ENCODE measurements around the gene FN3KRP.
"Not testable (repeated sequence)": the region's sequence is repeated elsewhere in the genome, so short reads cannot be mapped to it uniquely, and the experiment has no call there.

Gene FN3KRP

GRCh38 chr17:82750241-82750908 is 33.9 kb downstream of the FN3KRP start:
- H3K27me3 ChIP-seq (ENCODE audit: insufficient read depth, low read length), result no peaks in the 10 kb centered on the region
- H3K36me3 ChIP-seq (ENCODE audit: insufficient read depth, low read length), result no peaks in the 10 kb centered on the region
- H3K9me3 ChIP-seq (ENCODE audit: low read length), result peaks cover 13% of the 10 kb centered on the region
- H2AFZ ChIP-seq (ENCODE audit: low read depth, low read length), result no peak overlapping the region
- H3K4me3 ChIP-seq (ENCODE audit: low read length), result no peak overlapping the region
- H3K4me1 ChIP-seq (ENCODE audit: insufficient read depth, low read length), result peaks cover 13% of the 10 kb centered on the region

GRCh38 chr17:82751171-82751570 is 34.7 kb downstream of the FN3KRP start:
- peak overlapping the region; percentile 49 for H3K4me3 ChIP-seq (ENCODE audit: low read length)
- H3K36me3 ChIP-seq (ENCODE audit: insufficient read depth, low read length), result peaks cover 5% of the 10 kb centered on the region
- H3K27me3 ChIP-seq (ENCODE audit: insufficient read depth, low read length), result no peaks in the 10 kb centered on the region
- no peak overlapping the region for H2AFZ ChIP-seq (ENCODE audit: low read depth, low read length)
- H3K4me1 ChIP-seq (ENCODE audit: insufficient read depth, low read length), result peaks cover 13% of the 10 kb centered on the region
- peaks cover 13% of the 10 kb centered on the region for H3K9me3 ChIP-seq (ENCODE audit: low read length)

GRCh38 chr17:82751571-82752370 is 35.3 kb downstream of the FN3KRP start, which contains the start of gene TBCD:
Gene TBCD (plus strand): TSS chr17:82752065. CDS start chr17:82752194, 129 bp downstream.
- peak within 1 kb of the TSS; percentile 88 for H2AFZ ChIP-seq (ENCODE audit: low read depth, low read length)
- peaks cover 10% of the 10 kb centered on the region for H3K9me3 ChIP-seq (ENCODE audit: low read length)
- peaks cover 10% of the 10 kb centered on the region for H3K36me3 ChIP-seq (ENCODE audit: insufficient read depth, low read length)
- H3K4me1 ChIP-seq (ENCODE audit: insufficient read depth, low read length), result peaks cover 13% of the 10 kb centered on the region
- H3K27me3 ChIP-seq (ENCODE audit: insufficient read depth, low read length), result no peaks in the 10 kb centered on the region
- peak within 1 kb of the TSS; percentile 58 for H3K4me3 ChIP-seq (ENCODE audit: low read length)

GRCh38 chr17:82752371-82753200 is 36.1 kb downstream of the FN3KRP start:
- peak overlapping the region; percentile 88 for H2AFZ ChIP-seq (ENCODE audit: low read depth, low read length)
- H3K27me3 ChIP-seq (ENCODE audit: insufficient read depth, low read length), result no peaks in the 10 kb centered on the region
- H3K4me1 ChIP-seq (ENCODE audit: insufficient read depth, low read length), result peaks cover 13% of the 10 kb centered on the region
- peaks cover 15% of the 10 kb centered on the region for H3K36me3 ChIP-seq (ENCODE audit: insufficient read depth, low read length)
- H3K9me3 ChIP-seq (ENCODE audit: low read length), result peaks cover 10% of the 10 kb centered on the region
- H3K4me3 ChIP-seq (ENCODE audit: low read length), result peak overlapping the region; percentile 58

DNA sequence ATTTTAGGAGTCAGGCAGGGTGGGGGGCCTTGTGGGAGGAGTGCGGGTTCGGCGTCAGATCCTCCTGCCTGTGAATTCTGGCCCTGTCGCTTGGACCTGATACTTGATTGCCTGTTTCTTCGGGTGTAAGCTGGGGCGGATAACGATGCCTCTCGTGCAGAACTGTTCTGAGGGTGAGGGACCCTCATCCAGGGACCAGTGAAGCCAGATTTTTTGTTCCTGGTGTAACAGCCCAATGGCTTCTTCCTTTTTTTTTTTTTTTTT is 36.6 kb downstream of the FN3KRP start:
- no peak overlapping the region for H2AFZ ChIP-seq (ENCODE audit: low read depth, low read length)
- H3K4me1 ChIP-seq (ENCODE audit: insufficient read depth, low read length), result peaks cover 13% of the 10 kb centered on the region
- H3K4me3 ChIP-seq (ENCODE audit: low read length), result peak overlapping the region; percentile 58
- H3K36me3 ChIP-seq (ENCODE audit: insufficient read depth, low read length), result peaks cover 19% of the 10 kb centered on the region
- no peaks in the 10 kb centered on the region for H3K27me3 ChIP-seq (ENCODE audit: insufficient read depth, low read length)
- H3K9me3 ChIP-seq (ENCODE audit: low read length), result peaks cover 10% of the 10 kb centered on the region

DNA sequence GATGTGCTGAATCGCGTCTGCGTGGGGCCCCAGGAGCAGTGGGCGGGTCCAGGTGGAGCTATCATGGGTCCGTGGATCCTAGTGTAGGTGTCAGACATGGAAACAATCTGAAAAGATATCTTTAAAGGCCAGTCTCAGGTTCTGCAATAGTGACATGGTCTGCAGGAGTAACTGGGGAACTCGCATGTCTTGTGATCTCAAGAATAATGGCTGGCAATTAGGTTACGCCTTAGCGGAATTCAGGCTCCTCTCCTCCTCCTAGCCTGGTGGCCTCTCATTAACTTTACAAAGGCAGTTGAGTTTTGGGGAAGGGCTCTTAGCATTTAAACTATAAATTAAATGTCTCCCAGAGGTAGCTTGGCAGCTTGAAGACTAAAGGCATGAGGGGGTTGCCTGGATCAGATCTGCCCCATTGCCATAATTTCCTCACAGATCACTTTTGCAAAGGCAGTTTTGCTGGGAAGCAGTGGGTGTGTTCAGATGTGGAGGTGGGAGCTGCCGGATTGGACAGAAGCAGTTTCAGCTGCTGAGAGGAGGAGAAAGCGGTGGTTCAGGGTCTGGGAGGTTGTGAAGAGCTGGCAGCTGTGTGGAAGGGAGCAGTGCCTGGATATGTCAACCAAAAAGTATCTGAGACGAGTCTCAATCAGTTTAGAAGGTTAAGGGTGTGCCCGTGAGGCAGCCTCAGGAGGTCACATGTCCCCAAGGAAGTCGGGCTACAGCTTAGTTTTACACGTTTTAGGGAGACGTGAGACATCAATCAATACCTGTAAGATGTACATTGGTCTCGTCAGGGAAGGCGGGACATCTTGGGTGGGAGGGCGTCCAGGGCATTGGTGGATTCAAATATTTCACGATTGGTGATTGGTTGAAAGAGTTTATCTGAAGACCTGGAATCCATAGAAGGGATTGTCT is 38.0 kb downstream of the FN3KRP start:
- Histone ChIP-seq H3K9me3 (ENCODE audit: low read length) (no peaks in the 10 kb centered on the region), H3K4me1 (ENCODE audit: insufficient read depth, low read length) (peaks cover 13% of the 10 kb centered on the region), H3K27me3 (ENCODE audit: insufficient read depth, low read length) (no peaks in the 10 kb centered on the region), H3K36me3 (ENCODE audit: insufficient read depth, low read length) (peaks cover 23% of the 10 kb centered on the region), H2AFZ (ENCODE audit: low read depth, low read length) (no peak overlapping the region), H3K4me3 (ENCODE audit: low read length) (no peak overlapping the region)

- no peak overlapping the region for H3K4me3 ChIP-seq (ENCODE audit: low read length)
- no peaks in the 10 kb centered on the region for H3K9me3 ChIP-seq (ENCODE audit: low read length)
- H3K4me1 ChIP-seq (ENCODE audit: insufficient read depth, low read length), result peaks cover 13% of the 10 kb centered on the region
- H2AFZ ChIP-seq (ENCODE audit: low read depth, low read length), result no peak overlapping the region
- no peaks in the 10 kb centered on the region for H3K27me3 ChIP-seq (ENCODE audit: insufficient read depth, low read length)
- peaks cover 36% of the 10 kb centered on the region for H3K36me3 ChIP-seq (ENCODE audit: insufficient read depth, low read length)
These were observed 39.7 kb downstream of the FN3KRP start for GRCh38 chr17:82756166-82756565.

- H3K36me3 ChIP-seq (ENCODE audit: insufficient read depth, low read length), result peaks cover 69% of the 10 kb centered on the region
- no peaks in the 10 kb centered on the region for H3K4me1 ChIP-seq (ENCODE audit: insufficient read depth, low read length)
- no peak overlapping the region for H2AFZ ChIP-seq (ENCODE audit: low read depth, low read length)
- peaks cover 2% of the 10 kb centered on the region for H3K9me3 ChIP-seq (ENCODE audit: low read length)
- no peak overlapping the region for H3K4me3 ChIP-seq (ENCODE audit: low read length)
- no peaks in the 10 kb centered on the region for H3K27me3 ChIP-seq (ENCODE audit: insufficient read depth, low read length)
These were observed 48.9 kb downstream of the FN3KRP start for GRCh38 chr17:82765371-82765770.

GRCh38 chr17:82767041-82767754 is 50.7 kb downstream of the FN3KRP start:
- peaks cover 72% of the 10 kb centered on the region for H3K36me3 ChIP-seq (ENCODE audit: insufficient read depth, low read length)
- no peaks in the 10 kb centered on the region for H3K27me3 ChIP-seq (ENCODE audit: insufficient read depth, low read length)
- no peaks in the 10 kb centered on the region for H3K4me1 ChIP-seq (ENCODE audit: insufficient read depth, low read length)
- peaks cover 2% of the 10 kb centered on the region for H3K9me3 ChIP-seq (ENCODE audit: low read length)
- no peak overlapping the region for H2AFZ ChIP-seq (ENCODE audit: low read depth, low read length)
- no peak overlapping the region for H3K4me3 ChIP-seq (ENCODE audit: low read length)

DNA sequence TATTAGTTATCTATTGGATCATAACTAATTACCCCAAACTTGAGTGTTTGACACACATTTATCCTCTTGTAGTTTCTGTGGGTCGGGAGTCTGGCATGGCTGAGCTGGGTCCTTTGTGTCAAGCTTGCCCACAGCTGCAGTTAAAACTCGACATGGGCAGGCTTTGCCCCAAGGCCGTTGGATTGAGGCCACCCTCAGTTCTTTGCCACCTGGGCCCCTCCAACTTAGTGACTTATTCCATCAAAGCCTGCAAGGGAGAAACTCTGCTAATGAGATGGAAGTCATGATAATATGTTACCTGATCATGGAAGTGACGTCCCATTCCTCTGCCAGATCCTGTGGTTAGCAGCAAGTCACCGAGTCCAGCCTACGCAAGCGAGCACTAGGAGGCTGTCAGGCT is 52.5 kb downstream of the FN3KRP start:
- H2AFZ ChIP-seq (ENCODE audit: low read depth, low read length), result no peak overlapping the region
- no peaks in the 10 kb centered on the region for H3K4me1 ChIP-seq (ENCODE audit: insufficient read depth, low read length)
- H3K4me3 ChIP-seq (ENCODE audit: low read length), result no peak overlapping the region
- peaks cover 5% of the 10 kb centered on the region for H3K9me3 ChIP-seq (ENCODE audit: low read length)
- no peaks in the 10 kb centered on the region for H3K27me3 ChIP-seq (ENCODE audit: insufficient read depth, low read length)
- H3K36me3 ChIP-seq (ENCODE audit: insufficient read depth, low read length), result peaks cover 73% of the 10 kb centered on the region

- Histone ChIP-seq H3K36me3 (ENCODE audit: insufficient read depth, low read length) (peaks cover 73% of the 10 kb centered on the region), H3K4me3 (ENCODE audit: low read length) (no peak overlapping the region), H3K27me3 (ENCODE audit: insufficient read depth, low read length) (no peaks in the 10 kb centered on the region), H2AFZ (ENCODE audit: low read depth, low read length) (no peak overlapping the region), H3K9me3 (ENCODE audit: low read length) (peaks cover 10% of the 10 kb centered on the region), H3K4me1 (ENCODE audit: insufficient read depth, low read length) (no peaks in the 10 kb centered on the region)
These were observed 55.5 kb downstream of the FN3KRP start for GRCh38 chr17:82772026-82772425.

- H3K36me3 ChIP-seq (ENCODE audit: insufficient read depth, low read length), result peaks cover 52% of the 10 kb centered on the region
- H3K9me3 ChIP-seq (ENCODE audit: low read length); H2AFZ ChIP-seq (ENCODE audit: low read depth, low read length); H3K27me3 ChIP-seq (ENCODE audit: insufficient read depth, low read length); H3K4me1 ChIP-seq (ENCODE audit: insufficient read depth, low read length); H3K4me3 ChIP-seq (ENCODE audit: low read length): not testable (repeated sequence)
These were observed 58.0 kb downstream of the FN3KRP start for GRCh38 chr17:82774456-82774855.
